NCI-H146 (cell line): ENCODE data around the gene ABCC1.

Experiments used
- DNase-seq: peaks from one replicate; lab custom pipeline; 2025; lab: John Stamatoyannopoulos, UW

Gene ABCC1

GRCh38 chr16:16021020-16021419 is 71.6 kb downstream of the ABCC1 start:
- no peak for DNase-seq

GRCh38 chr16:16021646-16021987 is 72.2 kb downstream of the ABCC1 start:
- no peak for DNase-seq

DNA sequence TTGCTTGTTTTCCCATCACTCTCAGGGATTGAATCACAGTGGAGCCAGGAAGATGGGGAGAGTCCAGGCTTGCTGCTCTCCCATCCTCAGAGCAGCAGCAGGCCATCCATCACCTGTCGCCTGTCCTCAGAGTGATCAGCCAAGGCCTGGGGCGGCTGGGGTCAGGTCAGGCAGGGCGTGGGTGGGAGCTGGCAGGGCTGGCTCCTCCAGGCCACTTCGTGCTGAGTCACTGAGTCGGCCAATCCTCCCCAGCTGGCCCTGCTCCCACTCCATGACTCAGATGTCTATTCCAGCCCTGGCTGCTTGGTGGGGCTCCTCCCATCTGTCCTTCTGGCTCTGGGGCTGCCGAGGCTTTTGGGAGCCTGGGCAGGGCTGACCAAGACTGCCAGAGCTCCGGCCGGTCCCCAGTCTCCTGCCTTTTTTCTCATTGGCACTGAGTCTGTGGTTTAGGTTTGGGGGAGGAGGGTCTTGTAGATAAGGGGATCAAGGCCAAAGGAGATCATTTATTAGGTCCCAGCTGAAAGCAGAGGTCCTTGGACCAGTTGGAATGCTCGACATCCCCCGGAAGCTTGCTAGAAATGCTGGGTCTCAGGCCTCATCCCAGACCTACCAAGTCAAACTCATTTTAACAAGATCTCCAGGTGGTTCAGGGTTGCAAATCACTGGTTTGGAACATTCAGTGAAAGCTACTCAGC is 72.7 kb downstream of the ABCC1 start:
- no peak for DNase-seq

GRCh38 chr16:16022683-16023064 is 73.3 kb downstream of the ABCC1 start:
- no peak for DNase-seq

DNA sequence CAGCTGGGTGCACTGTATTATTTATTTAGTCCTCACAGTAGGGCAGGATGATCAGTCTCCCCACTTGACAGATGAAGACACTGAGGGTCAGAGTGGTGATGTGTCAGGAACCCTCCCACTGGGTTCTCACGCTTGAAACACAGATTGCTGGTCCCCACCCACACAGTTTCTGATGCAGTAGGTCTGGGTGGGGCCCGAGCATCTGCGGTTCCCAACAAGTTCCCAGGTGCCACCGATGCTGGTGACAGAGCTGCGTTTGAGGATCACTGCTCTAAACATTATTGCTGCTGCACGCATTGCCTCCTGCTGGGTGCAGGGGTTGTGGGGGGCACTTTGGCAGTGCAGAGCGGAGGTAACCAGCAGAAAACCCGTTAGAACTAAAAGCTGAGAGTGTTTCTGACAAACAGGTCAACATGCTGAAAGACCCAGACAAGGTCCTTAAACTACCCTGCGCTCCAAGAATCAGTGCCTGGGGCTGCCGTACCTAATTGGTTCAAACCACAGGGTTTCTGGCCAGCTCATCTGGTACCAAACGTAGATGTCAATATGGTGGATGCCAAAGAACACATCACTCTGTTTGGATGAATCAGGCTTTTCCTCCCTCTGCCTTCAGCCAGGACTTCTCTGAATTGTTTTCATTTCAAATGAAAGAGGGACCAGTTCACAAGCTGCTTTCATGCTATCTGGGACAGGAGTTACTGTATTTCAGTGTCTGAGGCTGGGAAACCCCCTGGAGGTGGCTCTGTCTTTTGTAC is 76.0 kb downstream of the ABCC1 start:
- DNase-seq: no peak

- peak; percentile 48 for DNase-seq
Measured at GRCh38 chr16:16027728-16028310, 78.4 kb downstream of the ABCC1 start.

GRCh38 chr16:16028311-16028999 is 79.0 kb downstream of the ABCC1 start:
- no peak for DNase-seq

DNA sequence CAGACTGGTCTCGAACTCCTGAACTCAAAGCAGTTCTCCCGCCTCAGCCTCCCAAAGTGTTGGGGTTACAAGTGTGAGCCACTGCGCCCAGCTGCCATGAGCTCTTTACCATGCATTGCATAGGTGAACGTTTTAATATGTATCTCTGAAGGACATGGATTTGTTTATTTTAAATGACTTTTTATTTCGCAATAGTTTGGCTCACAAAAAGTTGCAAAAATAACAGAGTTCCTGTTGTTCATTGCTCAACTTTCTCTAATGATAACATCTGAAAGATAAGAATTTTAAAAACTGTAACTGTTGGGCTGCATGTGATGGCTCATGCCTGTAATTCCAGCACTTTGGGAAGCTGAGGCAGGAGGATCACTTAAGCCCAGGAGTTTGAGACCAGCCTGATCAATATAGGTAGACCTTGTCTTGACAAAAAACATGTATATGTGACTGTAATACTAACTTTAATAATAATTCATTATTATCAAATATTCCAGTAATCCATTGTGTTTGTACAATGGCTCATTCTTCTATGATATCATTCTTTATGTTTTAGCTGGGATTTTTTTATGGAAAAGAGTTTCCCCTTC is 80.1 kb downstream of the ABCC1 start:
- no peak for DNase-seq

DNA sequence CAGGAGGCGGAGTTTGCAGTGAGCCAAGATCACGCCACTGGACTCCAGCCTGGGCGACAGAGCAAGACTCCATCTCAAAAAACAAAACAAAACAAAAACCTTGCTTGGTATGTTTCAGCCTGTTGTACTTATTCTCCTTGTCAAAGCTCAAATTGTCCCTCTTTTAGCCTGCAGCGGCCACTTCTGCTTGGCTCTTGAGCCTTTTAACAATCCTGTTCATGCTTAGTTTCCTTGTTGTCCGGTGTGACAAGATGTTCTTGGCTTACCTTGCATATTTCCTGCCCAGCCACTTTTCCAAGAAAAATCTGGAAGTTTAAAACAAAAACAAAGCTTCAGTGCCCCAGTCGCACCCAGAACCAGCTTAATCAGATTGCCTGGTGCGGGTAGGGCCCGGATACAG is 81.0 kb downstream of the ABCC1 start:
- DNase-seq: no peak

DNA sequence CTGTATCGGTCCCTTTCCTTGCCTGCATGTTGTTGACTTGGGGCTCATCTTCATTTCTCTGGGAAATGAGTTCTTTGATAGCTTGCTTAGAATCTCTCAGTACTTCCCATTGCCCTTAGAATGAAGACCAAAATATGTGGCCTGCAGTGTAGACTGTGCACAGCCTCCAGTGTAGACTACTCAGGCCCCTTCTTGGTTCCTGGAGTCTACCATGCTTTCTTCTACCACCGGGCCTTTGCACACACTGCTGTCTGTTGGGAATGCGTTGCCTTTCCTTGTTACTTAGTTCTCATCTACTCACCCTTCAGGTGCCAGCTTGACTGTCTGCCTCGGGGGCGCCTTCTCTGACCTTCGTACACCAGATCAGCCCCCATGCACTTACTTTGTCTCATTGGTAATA is 82.0 kb downstream of the ABCC1 start:
- DNase-seq: no peak

DNA sequence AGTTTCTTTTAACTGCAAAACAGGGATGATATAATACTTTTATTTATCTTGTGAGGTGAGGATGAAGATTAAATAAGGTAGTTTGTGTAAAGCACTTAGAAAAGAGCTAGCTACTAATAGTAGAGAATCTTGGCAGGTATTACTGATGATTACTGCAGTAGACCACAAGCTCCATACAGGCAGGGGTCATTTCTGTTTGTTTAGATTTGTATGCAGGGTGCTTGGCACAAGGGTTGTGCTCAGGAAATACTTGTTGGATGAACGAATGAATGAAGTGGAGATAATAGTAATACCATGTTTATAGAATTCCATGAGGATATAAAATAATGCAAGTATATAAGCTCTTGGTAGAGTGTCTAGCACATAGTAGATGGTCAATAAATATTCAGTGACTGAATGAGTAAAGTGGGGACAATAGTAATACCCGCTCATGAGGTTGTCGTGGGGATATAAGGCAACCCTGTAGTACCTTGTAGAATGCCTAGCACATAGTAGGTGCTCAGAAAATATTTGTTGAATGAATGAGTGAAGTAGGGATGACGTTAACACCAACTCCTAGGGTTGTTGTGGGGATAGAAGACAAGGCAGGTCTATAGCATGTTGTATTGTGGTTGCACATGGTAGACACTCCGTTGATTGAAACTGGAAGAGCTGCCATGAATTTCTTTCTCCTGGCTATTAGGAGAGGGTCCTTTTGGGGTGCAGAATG is 83.0 kb downstream of the ABCC1 start:
- no peak for DNase-seq

DNA sequence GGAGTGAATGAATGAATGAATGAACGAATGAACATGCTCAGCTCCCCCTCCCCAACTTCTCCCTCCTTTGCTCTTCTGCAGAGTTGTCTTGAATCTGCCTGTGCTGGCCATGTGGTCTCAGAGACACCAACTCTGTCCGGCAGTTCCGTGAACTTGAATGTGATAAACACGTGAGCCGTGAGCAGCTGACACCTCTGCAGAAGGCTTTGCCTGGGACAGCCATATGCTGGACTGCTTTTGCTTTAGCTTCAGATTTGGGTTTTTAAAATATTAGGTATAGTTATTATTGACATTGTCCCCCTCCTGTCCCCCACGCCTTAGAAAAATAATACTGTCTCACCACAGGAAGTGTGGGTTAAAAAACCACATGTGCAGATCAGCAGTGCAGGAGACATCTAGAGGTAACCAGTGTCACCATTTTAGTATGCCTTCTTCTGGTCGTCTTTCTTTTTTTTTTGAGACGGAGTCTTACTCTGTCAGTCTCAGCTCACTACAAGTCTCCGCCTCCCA is 83.8 kb downstream of the ABCC1 start:
- no peak for DNase-seq

GRCh38 chr16:16036359-16036792 is 87.0 kb downstream of the ABCC1 start:
- DNase-seq: no peak

DNA sequence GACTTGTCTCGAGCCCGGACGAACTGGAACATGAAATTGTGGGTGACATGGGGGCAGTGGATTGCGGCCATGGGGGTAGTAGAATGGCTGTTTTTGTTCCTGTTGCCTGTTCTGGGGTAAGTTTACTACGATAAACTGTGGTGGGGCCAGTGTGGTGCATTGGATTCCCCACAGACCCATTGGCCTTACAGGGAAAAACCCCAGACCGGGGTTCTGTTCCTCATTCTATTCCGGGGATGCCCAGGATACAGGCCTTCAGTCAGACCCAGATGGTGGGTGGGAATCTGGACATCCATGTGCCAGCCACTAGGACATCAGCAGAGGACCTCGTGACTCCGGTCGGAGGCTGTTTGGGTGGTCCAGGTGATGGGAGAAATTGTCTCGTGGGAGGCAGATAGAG is 88.1 kb downstream of the ABCC1 start:
- no peak for DNase-seq

GRCh38 chr16:16037970-16038369 is 88.6 kb downstream of the ABCC1 start:
- no peak for DNase-seq

DNA sequence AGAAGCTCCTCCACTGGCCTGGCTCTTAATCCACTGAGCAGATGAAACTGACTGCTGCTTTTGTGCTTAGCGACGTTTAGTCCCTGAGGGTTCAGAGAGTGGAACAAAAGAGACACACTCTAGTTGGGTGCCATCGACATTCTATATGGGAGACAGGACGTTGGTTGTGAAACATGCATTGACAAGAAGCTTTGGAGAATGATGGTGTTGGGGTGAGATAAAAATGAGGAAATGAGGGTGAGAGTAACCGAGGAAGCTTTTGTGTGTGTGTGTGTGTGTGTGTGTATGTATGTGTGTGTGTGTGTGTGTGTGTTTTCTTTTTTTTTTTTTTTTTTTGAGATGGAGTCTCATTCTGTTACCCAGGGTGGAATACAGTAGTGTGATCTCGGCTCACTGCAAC is 89.5 kb downstream of the ABCC1 start:
- no peak for DNase-seq

DNA sequence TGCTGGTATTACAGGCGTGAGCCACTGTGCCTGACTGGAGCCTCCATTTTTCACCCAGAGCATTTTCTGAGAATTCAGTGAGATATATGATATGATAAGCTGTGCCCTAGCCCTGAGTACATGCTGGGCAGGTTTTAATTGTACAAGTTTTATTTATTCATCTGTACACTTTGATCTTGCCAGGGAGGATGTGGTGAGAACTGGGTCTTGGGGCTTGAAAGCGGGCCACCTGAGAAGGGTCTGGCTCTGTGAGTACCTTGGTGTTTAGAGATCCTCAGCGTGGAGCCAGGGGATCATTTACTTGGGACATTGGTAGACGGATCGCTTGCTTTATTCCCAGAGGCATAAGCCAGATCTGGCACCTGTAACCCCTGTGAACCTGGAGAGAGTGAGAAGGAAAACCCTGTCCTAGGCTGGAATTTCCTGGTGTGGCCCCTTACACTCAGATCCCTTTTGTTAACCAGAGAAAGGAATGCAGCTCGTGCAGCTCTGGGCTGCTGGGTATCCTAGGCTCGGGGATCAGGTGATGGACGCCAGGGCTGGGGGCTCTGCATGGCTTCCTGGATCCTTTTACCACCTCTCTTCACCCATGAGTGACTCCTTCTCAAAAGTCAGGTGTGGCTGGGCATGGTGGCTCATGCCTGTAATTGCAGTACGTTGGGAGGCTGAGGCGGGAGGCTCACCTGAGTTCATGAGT is 91.9 kb downstream of the ABCC1 start:
- DNase-seq: no peak

DNA sequence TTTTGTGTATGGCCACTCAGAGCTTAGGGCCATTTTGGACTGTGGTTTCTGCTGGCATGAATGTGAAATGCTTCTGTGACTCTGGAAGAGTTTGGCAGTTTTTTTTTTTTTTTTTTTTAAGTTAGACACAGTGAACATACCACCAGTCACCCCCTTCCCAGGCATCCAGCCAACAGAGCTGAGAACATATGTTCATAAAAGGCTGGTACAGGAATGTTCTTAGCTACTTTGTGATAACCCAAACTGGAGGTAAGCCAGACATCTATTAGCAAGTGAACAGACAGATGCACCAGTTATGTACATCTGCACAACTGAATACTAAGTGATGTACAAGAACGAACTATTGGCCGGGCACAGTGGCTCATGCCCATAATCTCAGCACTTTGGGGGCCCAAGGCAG is 92.7 kb downstream of the ABCC1 start:
- no peak for DNase-seq

- no peak for DNase-seq
Measured at GRCh38 chr16:16045296-16045695, 95.9 kb downstream of the ABCC1 start.

GRCh38 chr16:16045879-16046278 is 96.5 kb downstream of the ABCC1 start:
- no peak for DNase-seq

- no peak for DNase-seq
Measured at GRCh38 chr16:16047761-16048160, 98.3 kb downstream of the ABCC1 start.
